Measurements from ENCODE around the gene FHOD3. TPM values are rescaled to one million over a fixed set of nuclear protein-coding genes. Genes with fewer than 3 reads are reported as not detected.

FHOD3 gene
- total and polyA plus RNA-seq, 4 donors: 0.57 to 1.3 (median 1.2) TPM; not detected in 1

- Histone ChIP-seq H3K27ac (ENCODE audit: low read depth in 1 of 2, low read length in 2 of 2) (no peak overlapping the region), H3K9ac (ENCODE audit: low read depth in 1 of 2, low read length in 2 of 2) (no peak overlapping the region), H3K4me3 (ENCODE audit: low read depth in 1 of 3, low read length in 3 of 3) (no peak overlapping the region), H3K36me3 (ENCODE audit: control insufficient read depth in 4 of 4, insufficient read depth in 3 of 4, low read depth in 1 of 4, low read length in 3 of 4) (no peaks in the 10 kb centered on the region), H3K9me3 (ENCODE audit: control insufficient read depth in 4 of 4, low read length in 3 of 4) (peaks cover 0 to 3% (median 1%) of the 10 kb centered on the region in 4 donors), H3K27me3 (ENCODE audit: control insufficient read depth in 4 of 4, insufficient read depth in 4 of 4, low read length in 3 of 4) (no peaks in the 10 kb centered on the region), H3K4me1 (ENCODE audit: control insufficient read depth in 4 of 4, insufficient read depth in 4 of 4, low read length in 3 of 4) (peaks cover 0 to 10% (median 3%) of the 10 kb centered on the region in 4 donors)
- 77% methylated on average over 2 of the region's 2 CpGs for WGBS
- TF ChIP-seq JUND (IDR thresholded peaks at IDR 0.05): no peak
- no peak for TF ChIP-seq GABPA (IDR thresholded peaks at IDR 0.05 in 1 of 2, conservative IDR thresholded peaks at IDR 0.05 in 1 of 2)
- TF ChIP-seq ZBTB33 (IDR thresholded peaks at IDR 0.05): no peak
- TF ChIP-seq MAX (IDR thresholded peaks at IDR 0.05): no peak
- TF ChIP-seq CTCF (IDR thresholded peaks at IDR 0.05; ENCODE audit: low read depth, low read length, missing input control): no peak
- TF ChIP-seq REST (IDR thresholded peaks at IDR 0.05): no peak
- no peak for TF ChIP-seq EGR1 (IDR thresholded peaks at IDR 0.05; ENCODE audit: low read depth in 2 of 2)
- TF ChIP-seq SP1 (IDR thresholded peaks at IDR 0.05): no peak
- no peak for TF ChIP-seq RXRA (IDR thresholded peaks at IDR 0.05)
- TF ChIP-seq HNF4A (conservative IDR thresholded peaks at IDR 0.05): no peak
- TF ChIP-seq FOXA2 (IDR thresholded peaks at IDR 0.05): no peak
- DNase-seq (ENCODE audit: low spot score): no peak
Observed at GRCh38 chr18:36675542-36675941, 378.0 kb downstream of the FHOD3 start.

- no peak for TF ChIP-seq YY1 (IDR thresholded peaks at IDR 0.05)
- no peak for TF ChIP-seq EGR1 (IDR thresholded peaks at IDR 0.05; ENCODE audit: low read depth in 2 of 2)
- no peak for TF ChIP-seq JUND (IDR thresholded peaks at IDR 0.05)
- no peak for TF ChIP-seq MAX (IDR thresholded peaks at IDR 0.05)
- TF ChIP-seq HNF4G (IDR thresholded peaks at IDR 0.05): no peak
- TF ChIP-seq FOXA1 (IDR thresholded peaks at IDR 0.05): no peak
- TF ChIP-seq HNF4A (conservative IDR thresholded peaks at IDR 0.05): no peak
- no peak for TF ChIP-seq NR2F2 (IDR thresholded peaks at IDR 0.05)
- TF ChIP-seq RXRA (IDR thresholded peaks at IDR 0.05): no peak
- TF ChIP-seq SP1 (IDR thresholded peaks at IDR 0.05): no peak
- no peak for TF ChIP-seq FOXA2 (IDR thresholded peaks at IDR 0.05)
- no peak for TF ChIP-seq ZBTB33 (IDR thresholded peaks at IDR 0.05)
- TF ChIP-seq TAF1 (conservative IDR thresholded peaks at IDR 0.05): no peak
- TF ChIP-seq CTCF (IDR thresholded peaks at IDR 0.05; ENCODE audit: low read depth, low read length, missing input control): no peak
- TF ChIP-seq GABPA (IDR thresholded peaks at IDR 0.05 in 1 of 2, conservative IDR thresholded peaks at IDR 0.05 in 1 of 2): no peak
- no peak overlapping the region for H3K4me3 ChIP-seq (ENCODE audit: low read depth in 1 of 3, low read length in 3 of 3)
- peaks cover 0 to 10% (median 3%) of the 10 kb centered on the region in 4 donors for H3K4me1 ChIP-seq (ENCODE audit: control insufficient read depth in 4 of 4, insufficient read depth in 4 of 4, low read length in 3 of 4)
- H3K9ac ChIP-seq (ENCODE audit: low read depth in 1 of 2, low read length in 2 of 2): no peak overlapping the region
- H3K27ac ChIP-seq (ENCODE audit: low read depth in 1 of 2, low read length in 2 of 2): no peak overlapping the region
- 40% methylated on average over 1 of the region's 1 CpG for WGBS
- no peak for DNase-seq (ENCODE audit: low spot score)
- no peaks in the 10 kb centered on the region for H3K27me3 ChIP-seq (ENCODE audit: control insufficient read depth in 4 of 4, insufficient read depth in 4 of 4, low read length in 3 of 4)
- H3K36me3 ChIP-seq (ENCODE audit: control insufficient read depth in 4 of 4, insufficient read depth in 3 of 4, low read depth in 1 of 4, low read length in 3 of 4): no peaks in the 10 kb centered on the region
- peaks cover 0 to 3% (median 1%) of the 10 kb centered on the region in 4 donors for H3K9me3 ChIP-seq (ENCODE audit: control insufficient read depth in 4 of 4, low read length in 3 of 4)
Observed at GRCh38 chr18:36676629-36677028, 379.1 kb downstream of the FHOD3 start.
